PC-3 (cell line): Measurements from ENCODE around the gene NFATC1. TPM values are rescaled to one million over a fixed set of nuclear protein-coding genes. Genes with fewer than 3 reads are reported as not detected.
A peak's percentile ranks its signal among the peaks of the same experiment; 100 is the strongest.

Experiments
- ATAC-seq: fragments of 200-7000 bp; cut with Tn5 transposase; 2 replicates; pipeline ENCODE4 v1.9.1; 2020; ENCODE audit warnings: mild to moderate bottlenecking, moderate library complexity
- BruUV-seq: library from RNA; stranded (reverse); fragments of 400-500 nt; replicated peaks from 2 replicates; lab custom pipeline; 2021; lab: Mats Ljungman, UMichigan
- CTCF ChIA-PET: fragments of 300-600 bp; sonication (Branson Sonifier 250); formaldehyde crosslinking; loops from one replicate; lab custom pipeline; 2022; ENCODE audit warnings: antibody characterized with exemption; lab: Charles Lee
- POLR2A ChIA-PET: fragments of 300-600 bp; sonication (Branson Sonifier 250); formaldehyde crosslinking; loops from one replicate; lab custom pipeline; 2022; ENCODE audit warnings: antibody characterized with exemption; ENCODE audit not compliant: unreplicated experiment; lab: Charles Lee
- DNase-seq: peaks from one replicate; pipeline ENCODE4 v3.0.0-alpha.2; 2015
- H2AFZ ChIP-seq: fragments of 300-600 bp; sonication (generic); 2 replicates; pipeline ENCODE4 v1.6.0; 2016; ENCODE audit warnings: antibody characterized with exemption, low read length
- H3F3A ChIP-seq: fragments of 300-600 bp; sonication (generic); one replicate; pipeline ENCODE4 v1.6.0; 2017; ENCODE audit warnings: antibody characterized with exemption, low read length, control low read depth, mild to moderate bottlenecking; ENCODE audit not compliant: unreplicated experiment
- H3K27ac ChIP-seq: fragments of 300-600 bp; sonication (generic); 2 replicates; pipeline ENCODE4 v1.5.1; 2016; ENCODE audit warnings: mild to moderate bottlenecking, low read length
- H3K27me3 ChIP-seq: fragments of 300-600 bp; sonication (generic); 2 replicates; pipeline ENCODE4 v1.6.1; 2016; ENCODE audit warnings: low read length, mixed read lengths
- H3K36me3 ChIP-seq: fragments of 300-600 bp; sonication (generic); 2 replicates; pipeline ENCODE4 v1.6.1; 2016; ENCODE audit warnings: low read depth, mixed run types, low read length, mixed read lengths
- H3K4me1 ChIP-seq: fragments of 300-600 bp; sonication (generic); 2 replicates; pipeline ENCODE4 v1.5.1; 2016; ENCODE audit warnings: low read length; ENCODE audit not compliant: insufficient read depth
- H3K4me2 ChIP-seq: fragments of 300-600 bp; sonication (generic); 2 replicates; pipeline ENCODE4 v1.6.0; 2016; ENCODE audit warnings: low read length
- H3K4me3 ChIP-seq: fragments of 300-600 bp; sonication (generic); 2 replicates; pipeline ENCODE4 v1.5.1; 2016; ENCODE audit warnings: mild to moderate bottlenecking, low read length, mixed read lengths
- H3K79me2 ChIP-seq: fragments of 300-600 bp; sonication (generic); 2 replicates; pipeline ENCODE4 v1.6.1; 2017; ENCODE audit warnings: low read length, mixed read lengths
- H3K9ac ChIP-seq: fragments of 300-600 bp; sonication (generic); 2 replicates; pipeline ENCODE4 v1.6.0; 2016; ENCODE audit warnings: mild to moderate bottlenecking, low read length
- H3K9me2 ChIP-seq: fragments of 300-600 bp; sonication (generic); replicated peaks from 2 replicates; pipeline ENCODE4 v1.6.1; 2016; ENCODE audit warnings: mixed run types, low read length, mixed read lengths
- H3K9me3 ChIP-seq: fragments of 300-600 bp; sonication (generic); 2 replicates; pipeline ENCODE4 v1.6.1; 2016; ENCODE audit warnings: low read length, mixed read lengths
- H4K20me1 ChIP-seq: fragments of 300-600 bp; sonication (generic); 2 replicates; pipeline ENCODE4 v1.6.1; 2016; ENCODE audit warnings: low read length, mixed read lengths
- CTCF ChIP-seq: fragments of 300-600 bp; sonication (generic); conservative IDR thresholded peaks from 2 replicates; pipeline ENCODE4 v1.5.1; 2017; ENCODE audit warnings: antibody characterized with exemption, low read depth, mild to moderate bottlenecking, low read length
- EZH2 ChIP-seq: fragments of 300-600 bp; sonication (generic); IDR thresholded peaks from one replicate; pipeline ENCODE4 v1.6.1; 2017; ENCODE audit warnings: antibody characterized with exemption, mild to moderate bottlenecking, low read length; ENCODE audit not compliant: unreplicated experiment
- EZH2phosphoT487 ChIP-seq: fragments of 300-600 bp; sonication (generic); IDR thresholded peaks from 2 replicates; pipeline ENCODE4 v1.6.1; 2018; ENCODE audit warnings: mild to moderate bottlenecking, antibody characterized with exemption, low read length, borderline replicate concordance
- intact Hi-C: fragments of 100-400 bp; cut with micrococcal nuclease; formaldehyde crosslinking; loops from 2 replicates; pipeline ENCODE4 v1.9.0; 2023
- total RNA-seq: library from RNA; depleted of rRNA; stranded (reverse); fragments of >200 nt; gene quantifications from 2 replicates; pipeline ENCODE4 v1.2.3, GENCODE V29; 2014

The NFATC1 gene
- total RNA-seq, 1 experiment from 2014 or later, result 5.9 TPM

- no peaks in the 10 kb centered on the region for H3K9me2 ChIP-seq
- peak overlapping the region; percentile 55; the same call in 1 of the 2 replicates for H3K4me2 ChIP-seq
- no peak for TF ChIP-seq EZH2phosphoT487
- no peak for TF ChIP-seq CTCF
- TF ChIP-seq EZH2, result no peak
- no TSS peak for BruUV-seq
- H3K27me3 ChIP-seq, result no peaks in the 10 kb centered on the region
- DNase-seq, result no peak
- no peaks in the 10 kb centered on the region for H4K20me1 ChIP-seq
- no peak overlapping the region for H3K9ac ChIP-seq
- H3K36me3 ChIP-seq, result no peaks in the 10 kb centered on the region
- CTCF ChIA-PET, result no interaction called here
- no peaks in the 10 kb centered on the region for H3K79me2 ChIP-seq
- POLR2A ChIA-PET, result no interaction called here
- no peak overlapping the region for H3K4me3 ChIP-seq
- H3K9me3 ChIP-seq, result no peaks in the 10 kb centered on the region
- H3F3A ChIP-seq, result no peaks in the 10 kb centered on the region
- intact Hi-C loops, result no loop called here
- peaks cover 12% of the 10 kb centered on the region; the same call in 1 of the 2 replicates for H3K4me1 ChIP-seq
- no peak overlapping the region for H3K27ac ChIP-seq
- H2AFZ ChIP-seq, result no peak overlapping the region
- no peak for ATAC-seq
These were observed 42.6 kb downstream of the NFATC1 start for GRCh38 chr18:79438089-79438897.

GRCh38 chr18:79438898-79439627 lies 43.3 kb downstream of the NFATC1 start:
- peak; percentile 72 for ATAC-seq
- no peak overlapping the region for H3K27ac ChIP-seq
- H3F3A ChIP-seq, result no peaks in the 10 kb centered on the region
- no peaks in the 10 kb centered on the region for H3K36me3 ChIP-seq
- H3K79me2 ChIP-seq, result no peaks in the 10 kb centered on the region
- H3K27me3 ChIP-seq, result no peaks in the 10 kb centered on the region
- H3K9me2 ChIP-seq, result no peaks in the 10 kb centered on the region
- POLR2A ChIA-PET, result no interaction called here
- H3K4me2 ChIP-seq, result peak overlapping the region; percentile 55
- H3K4me1 ChIP-seq, result peaks cover 12% of the 10 kb centered on the region; the same call in 1 of the 2 replicates
- no peak overlapping the region for H3K9ac ChIP-seq
- H3K9me3 ChIP-seq, result no peaks in the 10 kb centered on the region
- no peak for TF ChIP-seq EZH2phosphoT487
- no peak for TF ChIP-seq EZH2
- no peak for TF ChIP-seq CTCF
- BruUV-seq, result no TSS peak
- intact Hi-C loops, result no loop called here
- no peak overlapping the region for H2AFZ ChIP-seq
- CTCF ChIA-PET, result no interaction called here
- peak; percentile 57 for DNase-seq
- H3K4me3 ChIP-seq, result 0 out of 2 replicates have a peak overlapping the region, but pooled peaks have one; percentile 2
- no peaks in the 10 kb centered on the region for H4K20me1 ChIP-seq

DNA sequence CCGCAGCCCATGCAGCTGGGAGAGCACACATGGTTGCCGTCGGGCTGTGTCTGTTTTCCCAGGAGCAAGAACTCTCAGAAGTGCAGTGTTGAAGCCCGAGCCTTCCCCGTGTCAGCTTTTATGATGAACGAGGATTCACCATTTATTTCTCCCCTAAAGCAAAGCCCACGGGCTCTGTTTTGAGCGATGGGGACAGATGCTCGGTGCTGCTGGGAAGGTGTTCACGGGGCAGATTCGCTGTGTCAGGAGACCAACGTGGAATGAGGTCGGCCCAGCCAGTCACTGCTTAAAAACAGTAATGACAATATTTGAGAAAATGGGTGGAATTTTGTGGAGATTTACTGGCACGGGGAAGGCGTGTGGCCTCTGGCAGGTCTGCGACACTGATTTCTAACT lies 43.9 kb downstream of the NFATC1 start:
- intact Hi-C loops, result no loop called here
- DNase-seq, result no peak
- no TSS peak for BruUV-seq

More for the DNA sequence above, 43.9 kb downstream of the NFATC1 start:
- no peaks in the 10 kb centered on the region for H3F3A ChIP-seq
- H3K4me2 ChIP-seq, result peak overlapping the region; percentile 55
- ChIA-PET CTCF (no interaction called here), POLR2A (no interaction called here)
- H3K27ac ChIP-seq, result no peak overlapping the region
- H3K9me3 ChIP-seq, result no peaks in the 10 kb centered on the region
- TF ChIP-seq CTCF, result no peak
- no peak for TF ChIP-seq EZH2phosphoT487
- no peak for TF ChIP-seq EZH2
- H3K9ac ChIP-seq, result no peak overlapping the region
- no peaks in the 10 kb centered on the region for H4K20me1 ChIP-seq
- no peak for ATAC-seq
- H3K4me3 ChIP-seq, result no peak overlapping the region
- no peak overlapping the region for H2AFZ ChIP-seq
- no peaks in the 10 kb centered on the region for H3K36me3 ChIP-seq
- H3K9me2 ChIP-seq, result no peaks in the 10 kb centered on the region
- no peaks in the 10 kb centered on the region for H3K27me3 ChIP-seq
- H3K4me1 ChIP-seq, result peaks cover 12% of the 10 kb centered on the region; the same call in 1 of the 2 replicates
- no peaks in the 10 kb centered on the region for H3K79me2 ChIP-seq
